ENCODE measurements around the gene ROM1.

Gene ROM1

DNA sequence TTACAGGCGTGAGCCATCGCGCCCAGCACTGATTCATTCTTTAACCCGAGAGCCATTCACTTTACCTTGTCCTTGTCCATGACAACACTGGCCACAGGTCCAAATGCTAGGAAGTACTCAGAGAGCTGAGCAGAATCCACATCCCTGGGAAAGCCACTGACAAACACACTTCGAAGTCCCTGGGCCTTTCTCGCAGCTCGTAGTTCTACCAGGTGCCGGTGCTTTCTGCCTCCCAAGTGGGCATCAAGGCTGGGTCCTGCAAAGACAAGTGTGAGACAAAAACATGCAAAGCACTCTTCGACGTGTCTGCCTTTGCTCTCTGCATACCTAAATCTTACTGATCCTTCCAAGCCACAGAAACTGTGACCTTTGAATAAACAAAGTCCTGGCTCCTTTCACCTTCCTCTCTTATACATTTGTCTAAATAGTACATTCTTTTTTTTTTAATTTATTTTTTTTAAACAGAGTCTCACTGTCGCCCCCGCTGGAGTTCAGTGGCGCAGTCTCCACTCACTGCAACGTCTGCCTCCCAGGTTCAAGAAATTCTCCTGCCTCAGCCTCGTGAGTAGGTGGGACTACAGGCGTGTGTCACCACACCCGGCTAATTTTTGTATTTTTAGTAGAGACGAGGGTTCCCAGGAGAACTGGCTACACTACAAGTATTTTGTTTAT is 24.0 kb upstream of the ROM1 start:
- DNase-seq (ENCODE audit: low read depth): no peak

DNA sequence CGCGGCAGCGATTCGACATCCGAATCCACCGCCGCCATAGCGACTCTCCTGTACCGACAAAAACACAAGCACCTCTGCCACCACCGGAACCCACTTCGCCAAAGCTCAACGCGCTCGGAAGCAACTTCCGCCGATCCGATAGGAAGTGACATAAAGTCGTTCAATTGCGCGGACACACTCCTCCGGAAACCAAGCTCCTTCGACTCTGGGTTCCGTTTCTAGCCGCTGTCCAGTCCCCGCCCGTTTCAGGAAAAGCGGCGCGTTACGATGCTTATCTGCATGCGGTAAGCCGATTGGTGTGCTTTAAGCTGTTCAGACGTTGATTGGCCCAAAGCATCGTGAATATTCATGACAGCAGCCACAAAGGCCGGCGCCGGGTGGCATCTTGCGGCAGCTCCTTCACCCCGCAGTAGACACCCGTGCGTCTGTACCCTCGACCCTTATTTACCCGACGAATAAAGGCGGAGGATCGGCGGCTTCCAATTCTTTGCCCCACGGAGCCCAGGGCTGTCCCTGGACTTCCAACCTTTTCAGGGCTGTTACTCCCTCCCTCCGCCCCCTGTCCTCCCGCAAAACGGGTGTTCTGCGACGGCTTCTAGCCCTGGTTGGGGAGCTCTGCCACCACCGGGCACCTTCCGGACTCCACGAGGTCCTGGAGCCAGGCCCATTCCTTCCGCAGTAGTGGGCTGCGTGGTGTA is 21.5 kb upstream of the ROM1 start, which contains the start of gene TUT1:
TSS of gene TUT1 (minus strand) at position 76 of the 698 bp plus-strand sequence. CDS start at position 38, 38 bp downstream.
- peak; percentile 94 for DNase-seq (ENCODE audit: low read depth)

- DNase-seq (ENCODE audit: low read depth): no peak
Measured at GRCh38 chr11:62592146-62592815, 20.8 kb upstream of the ROM1 start.

GRCh38 chr11:62592989-62593421 is 20.1 kb upstream of the ROM1 start:
- no peak for DNase-seq (ENCODE audit: low read depth)

GRCh38 chr11:62593434-62594044 is 19.5 kb upstream of the ROM1 start:
- DNase-seq (ENCODE audit: low read depth): peak; percentile 62

- no peak for DNase-seq (ENCODE audit: low read depth)
Measured at GRCh38 chr11:62595124-62595523, 17.9 kb upstream of the ROM1 start.

DNA sequence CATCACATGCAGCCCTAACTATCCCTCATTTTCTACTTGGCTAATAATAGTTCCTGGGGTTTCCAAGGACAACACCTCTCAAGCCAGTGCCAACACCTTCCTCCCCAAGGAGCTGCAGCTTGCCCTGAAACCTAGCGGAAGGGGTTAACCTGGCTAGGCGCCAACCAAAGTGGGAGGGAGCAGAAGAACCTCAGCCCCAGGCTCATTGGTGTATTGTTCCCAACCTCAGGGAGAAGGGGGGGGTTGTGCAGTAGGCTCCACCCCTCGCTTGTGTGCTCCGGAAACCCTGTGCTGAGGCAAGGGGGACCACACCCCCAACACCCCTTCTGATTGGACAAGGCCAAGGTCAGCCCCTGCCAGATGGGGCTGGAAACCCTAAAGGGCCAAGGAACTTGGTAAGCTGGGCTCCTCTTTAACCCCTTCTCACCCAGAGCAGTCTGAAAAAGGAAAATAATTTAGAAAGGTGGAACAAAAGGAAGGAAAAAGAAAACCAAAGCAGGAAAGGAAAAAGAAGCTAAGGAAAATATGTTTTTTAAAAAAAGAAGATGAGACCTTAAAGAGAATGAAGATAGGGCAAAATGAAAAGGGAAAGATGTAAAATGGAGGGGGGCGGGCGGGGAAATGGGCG is 13.9 kb upstream of the ROM1 start:
- DNase-seq (ENCODE audit: low read depth): peak; percentile 88

DNA sequence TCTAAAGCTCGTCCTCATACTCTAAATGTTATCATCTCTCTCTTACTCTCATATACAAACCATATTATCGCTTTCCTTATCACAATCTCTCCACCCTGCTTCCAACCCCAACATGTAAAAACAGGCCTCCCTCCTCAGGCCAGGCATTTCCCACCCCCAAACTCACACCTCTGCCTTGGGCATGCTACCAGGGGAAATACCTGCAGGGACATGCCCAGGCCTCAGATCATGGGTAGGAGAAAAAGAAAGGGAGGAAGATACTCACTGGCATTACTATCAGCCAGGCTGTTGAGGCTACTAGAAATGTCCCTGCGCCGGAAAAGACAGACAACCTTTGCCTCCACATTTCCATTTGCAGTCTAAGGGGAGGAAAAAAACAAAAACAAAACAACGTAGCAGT is 13.2 kb upstream of the ROM1 start:
- no peak for DNase-seq (ENCODE audit: low read depth)

DNA sequence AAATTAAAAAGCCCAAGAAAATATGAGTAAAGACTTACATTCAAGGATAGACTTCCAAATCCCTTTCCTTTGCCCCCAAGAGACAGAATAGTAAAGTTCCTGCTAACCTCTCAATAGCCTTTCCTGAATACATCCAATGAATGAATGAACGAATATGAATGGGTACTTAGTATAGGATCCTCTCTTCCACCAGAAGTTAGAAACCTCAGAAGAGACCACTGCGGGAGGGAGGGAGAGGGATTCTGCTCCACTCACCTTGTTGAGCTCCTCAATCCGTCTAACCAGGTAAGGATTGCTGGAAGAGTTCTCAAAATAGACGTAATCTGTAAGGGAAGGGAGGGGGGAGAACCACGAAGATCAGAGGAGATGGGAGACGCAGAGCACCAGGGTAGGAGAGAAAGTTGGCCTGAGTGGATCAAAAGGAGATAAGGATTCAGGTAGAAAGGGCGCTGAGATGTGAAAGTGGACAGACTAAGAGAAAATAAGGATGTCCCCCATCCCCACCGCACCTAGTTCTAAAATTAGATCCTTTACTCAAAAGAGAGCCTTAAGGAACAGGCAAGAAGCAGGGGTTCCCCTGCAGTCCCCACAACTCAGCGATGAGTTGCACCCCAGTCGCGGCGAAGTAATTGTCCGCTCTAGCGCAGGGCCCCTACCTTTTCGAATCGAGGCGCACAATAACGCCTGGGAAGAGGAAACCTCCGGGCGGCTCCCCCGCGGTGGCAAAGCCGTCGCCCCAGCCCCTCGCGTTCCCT is 12.5 kb upstream of the ROM1 start:
- no peak for DNase-seq (ENCODE audit: low read depth)

DNA sequence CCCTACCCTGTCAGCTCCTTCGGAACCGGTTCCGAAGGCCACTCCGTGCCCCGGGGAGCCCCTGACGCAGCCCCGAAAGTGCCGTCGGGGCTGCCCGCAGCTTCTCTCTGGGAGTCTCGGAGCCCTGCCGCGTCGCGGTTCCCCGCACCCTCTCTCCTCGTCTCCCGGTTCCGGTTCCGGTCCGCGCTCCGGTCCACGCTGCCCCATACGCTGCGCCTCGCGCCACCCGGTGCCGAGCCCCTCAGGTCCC is 12.0 kb upstream of the ROM1 start:
- no peak for DNase-seq (ENCODE audit: low read depth)

DNA sequence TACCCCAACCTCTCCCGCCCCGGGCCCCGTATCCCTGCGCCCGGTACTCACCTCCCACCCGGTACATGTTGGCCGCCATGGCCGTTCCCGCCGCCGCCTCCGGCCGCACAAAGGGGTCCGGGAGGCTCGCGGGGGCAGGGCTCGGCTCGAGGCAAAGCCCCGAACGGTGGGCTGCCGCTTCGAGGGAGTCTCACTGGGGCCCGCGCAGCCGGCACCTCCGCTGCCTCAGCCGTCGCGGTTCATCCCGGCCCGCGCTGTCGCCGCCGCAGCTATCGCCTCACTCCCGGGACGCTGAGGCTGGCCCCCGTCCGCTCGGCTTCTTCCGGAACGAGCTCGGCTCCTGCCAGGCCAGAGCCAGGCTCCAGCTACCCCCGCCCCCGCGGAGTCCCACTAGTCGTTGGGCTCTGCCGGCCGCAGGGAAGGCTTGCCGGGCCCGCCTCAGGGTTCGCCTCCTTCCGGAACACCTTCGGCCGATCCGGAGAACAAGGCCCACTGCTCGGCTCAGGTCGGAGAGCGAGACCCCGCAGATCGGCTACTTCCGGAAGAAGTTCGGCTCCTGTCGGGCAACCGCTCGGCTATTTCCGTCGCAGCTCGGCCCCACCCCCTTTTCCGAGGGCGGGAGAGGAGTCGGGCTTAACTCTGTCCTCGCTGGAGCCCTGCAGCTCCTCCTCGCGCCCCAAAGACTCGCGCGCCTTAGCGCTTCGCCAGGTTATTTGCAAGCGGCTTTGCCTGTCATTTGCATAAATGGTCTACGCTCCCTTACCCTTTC is 11.5 kb upstream of the ROM1 start, which contains the start of gene MTA2:
TSS of gene MTA2 (minus strand) at position 494 of the 769 bp plus-strand sequence. CDS start at position 79, 415 bp downstream.
- peak; percentile 98 for DNase-seq (ENCODE audit: low read depth)

GRCh38 chr11:62602141-62603071 is 10.7 kb upstream of the ROM1 start:
- no peak for DNase-seq (ENCODE audit: low read depth)

- no peak for DNase-seq (ENCODE audit: low read depth)
Measured at GRCh38 chr11:62603072-62603408, 10.0 kb upstream of the ROM1 start.

DNA sequence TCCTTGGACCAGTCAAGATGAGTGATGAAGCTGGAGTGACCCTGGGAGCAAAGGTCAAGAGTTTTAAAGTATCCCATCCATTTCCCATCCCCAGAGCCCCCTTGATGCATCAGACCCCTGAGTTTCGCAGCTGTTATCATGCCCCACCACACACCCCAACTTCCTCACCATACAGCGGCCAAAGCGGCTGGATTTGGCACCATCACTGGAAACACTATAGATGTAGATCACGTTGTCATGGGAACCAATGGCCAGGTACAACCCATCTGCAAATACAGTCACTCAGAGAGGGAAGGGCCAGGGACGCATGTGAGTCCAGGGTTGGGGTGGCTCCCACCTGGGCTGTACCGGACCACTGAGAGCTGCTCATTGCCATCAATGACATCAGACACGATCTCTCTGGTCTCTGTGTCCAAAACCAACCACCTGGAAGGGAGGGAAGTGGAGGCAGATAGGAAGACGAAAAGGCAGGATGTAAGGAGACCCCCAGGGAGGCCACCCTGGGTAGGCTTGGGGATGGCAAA is 9.2 kb upstream of the ROM1 start:
- no peak for DNase-seq (ENCODE audit: low read depth)

- DNase-seq (ENCODE audit: low read depth): no peak
Measured at GRCh38 chr11:62604460-62605120, 8.5 kb upstream of the ROM1 start.

DNA sequence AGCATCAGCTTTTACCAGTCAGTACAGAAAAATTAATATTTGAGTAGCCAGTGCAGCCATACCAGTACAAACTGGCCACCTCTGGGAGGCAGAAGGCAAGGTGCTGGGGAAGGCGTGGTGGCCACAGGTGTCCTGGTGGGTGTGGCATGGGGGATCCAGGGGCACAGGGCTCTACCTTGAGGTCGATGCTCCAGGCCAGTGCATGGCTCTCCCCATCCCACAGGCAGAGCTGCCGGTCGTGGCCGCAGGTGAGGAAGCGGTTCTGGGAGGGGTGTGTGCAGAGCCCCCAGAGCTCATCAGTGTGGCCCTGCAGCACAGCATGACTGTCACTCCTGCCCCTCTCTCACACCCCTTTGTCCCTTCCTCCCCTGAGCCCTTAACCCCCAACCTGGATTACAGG is 7.6 kb upstream of the ROM1 start:
- DNase-seq (ENCODE audit: low read depth): no peak

GRCh38 chr11:62605902-62606301 is 7.2 kb upstream of the ROM1 start:
- DNase-seq (ENCODE audit: low read depth): no peak

DNA sequence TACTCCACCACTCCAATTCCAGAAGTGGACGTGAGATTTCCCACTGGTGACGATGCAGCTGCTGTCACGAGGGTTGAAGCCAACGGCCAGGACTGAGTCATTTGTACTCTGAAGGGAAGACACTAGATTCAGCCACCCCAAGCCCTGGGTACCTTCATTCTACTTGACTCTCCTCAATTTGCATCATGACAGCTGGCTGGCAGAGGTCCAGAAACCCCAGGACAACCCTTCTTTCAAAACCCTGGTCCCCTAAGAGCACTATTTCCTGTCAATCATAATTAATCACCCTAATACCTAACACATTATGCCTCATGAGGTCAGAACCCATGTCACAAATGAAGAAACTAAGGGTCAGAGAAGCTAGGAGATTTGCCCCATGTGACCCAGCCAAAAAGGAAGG is 5.3 kb upstream of the ROM1 start:
- no peak for DNase-seq (ENCODE audit: low read depth)

GRCh38 chr11:62608776-62609175 is 4.3 kb upstream of the ROM1 start:
- DNase-seq (ENCODE audit: low read depth): no peak
